Endothelial cell of umbilical vein (primary cell): ENCODE data around the gene SPEF1. TPM values are rescaled to one million over a fixed set of nuclear protein-coding genes. Genes with fewer than 3 reads are reported as not detected.

Experiments used
- BruUV-seq: library from RNA; stranded (reverse); fragments of 400-500 nt; replicated peaks from 2 replicates; lab custom pipeline; 2021; lab: Mats Ljungman, UMichigan
- CTCF ChIA-PET: fragments of 300-600, 350-600 bp; sonication (Branson Sonifier 250); formaldehyde crosslinking; loops from one replicate; lab custom pipeline; 2021; ENCODE audit warnings: antibody characterized with exemption, inconsistent platforms; lab: Charles Lee
- POLR2A ChIA-PET: fragments of 300-600, 350-600 bp; sonication (Branson Sonifier 250); formaldehyde crosslinking; loops from one replicate; lab custom pipeline; 2021; ENCODE audit warnings: antibody characterized with exemption, inconsistent platforms; lab: Charles Lee
- DNase-seq: peaks from one replicate; pipeline ENCODE4 v3.0.0-alpha.2; 2011; ENCODE audit warnings: low read depth, low spot score
- FAIRE-seq: peaks from 2 replicates; lab custom pipeline; 2011; peaks lifted over from hg19 to GRCh38; lab: Jason Lieb, UNC
- H2AFZ ChIP-seq: 2 replicates; pipeline ENCODE4 v1.6.0; 2012; ENCODE audit warnings: low read depth, low read length, control low read depth, inconsistent platforms
- H3K27ac ChIP-seq: 2 replicates; pipeline ENCODE4 v1.5.1; 2011; ENCODE audit warnings: low read depth, mild to moderate bottlenecking, control low read depth, low read length, moderate library complexity; ENCODE audit not compliant: insufficient read depth
- H3K27me3 ChIP-seq, 2 experiments: 2 replicates each; pipeline versions ENCODE4 v1.6.0 to v1.6.1; 2011; ENCODE audit warnings: low read length in 2 of 2, mixed read lengths in 1 of 2; ENCODE audit not compliant: control insufficient read depth in 2 of 2, insufficient read depth in 2 of 2
- H3K36me3 ChIP-seq, 2 experiments: 2 replicates in 1 of 2; 3 replicates in 1 of 2; pipeline ENCODE4 v1.5.1; 2011; ENCODE audit warnings: low read length in 2 of 2, mild to moderate bottlenecking in 1 of 2, moderate library complexity in 1 of 2; ENCODE audit not compliant: control insufficient read depth in 2 of 2, insufficient read depth in 2 of 2; ENCODE audit errors: extremely low read depth in 1 of 2
- H3K4me1 ChIP-seq: 3 replicates; pipeline ENCODE4 v1.5.1; 2011; ENCODE audit warnings: mild to moderate bottlenecking, low read length; ENCODE audit not compliant: control insufficient read depth, insufficient read depth; ENCODE audit errors: extremely low read depth
- H3K4me2 ChIP-seq: 2 replicates; pipeline ENCODE4 v1.6.1; 2011; ENCODE audit warnings: low read length, control low read depth, mixed read lengths; ENCODE audit not compliant: insufficient read depth
- H3K4me3 ChIP-seq, 3 experiments: fragments of 200-600 bp in 1 of 3; sonication (generic), shearing (Covaris generic) in 1 of 3; replicated peaks in 1 of 3; 2 replicates each; pipeline ENCODE4 v1.5.1; 2011 to 2016; ENCODE audit warnings: control low read depth in 3 of 3, low read length in 3 of 3, mild to moderate bottlenecking in 2 of 3, inconsistent platforms in 1 of 3, low read depth in 1 of 3, moderate library complexity in 1 of 3; ENCODE audit not compliant: insufficient read depth in 1 of 3
- H3K79me2 ChIP-seq: 2 replicates; pipeline ENCODE4 v1.6.0; 2012; ENCODE audit warnings: low read length, inconsistent platforms; ENCODE audit not compliant: control insufficient read depth, insufficient read depth
- H3K9ac ChIP-seq: replicated peaks from 2 replicates; pipeline ENCODE3; 2011; ENCODE audit warnings: low read length, control low read depth; ENCODE audit not compliant: insufficient read depth; ENCODE audit errors: extremely low read depth
- H3K9me1 ChIP-seq: replicated peaks from 3 replicates; pipeline ENCODE4 v1.6.0; 2011; ENCODE audit warnings: mild to moderate bottlenecking, low read length; ENCODE audit not compliant: control insufficient read depth, insufficient read depth; ENCODE audit errors: extremely low read depth
- H3K9me3 ChIP-seq: replicated peaks from 2 replicates; pipeline ENCODE4 v1.5.1; 2012; ENCODE audit warnings: low read length, inconsistent platforms; ENCODE audit not compliant: control insufficient read depth, insufficient read depth
- H4K20me1 ChIP-seq: replicated peaks from 2 replicates; pipeline ENCODE3; 2011; ENCODE audit warnings: mild to moderate bottlenecking, low read length; ENCODE audit not compliant: control insufficient read depth, insufficient read depth; ENCODE audit errors: extremely low read depth
- EZH2 ChIP-seq: IDR thresholded peaks from 2 replicates; pipeline ENCODE4 v1.6.1; 2012; ENCODE audit warnings: borderline replicate concordance, low read depth, mild to moderate bottlenecking, moderate library complexity, low read length, inconsistent platforms; ENCODE audit not compliant: severe bottlenecking
- FOS ChIP-seq: IDR thresholded peaks from 2 replicates; pipeline ENCODE4 v1.6.1; 2011; ENCODE audit warnings: mild to moderate bottlenecking, low read length, moderate library complexity, borderline replicate concordance; ENCODE audit not compliant: insufficient read depth
- GATA2 ChIP-seq: IDR thresholded peaks from 2 replicates; pipeline ENCODE4 v1.7.0; 2011; ENCODE audit warnings: low read depth, mild to moderate bottlenecking, moderate library complexity, mixed read lengths, low read length; ENCODE audit not compliant: insufficient read length, insufficient read depth
- JUN ChIP-seq: IDR thresholded peaks from 2 replicates; pipeline ENCODE4 v1.6.1; 2011; ENCODE audit warnings: borderline replicate concordance, low read depth; ENCODE audit not compliant: insufficient read length, insufficient read depth
- MYC ChIP-seq: IDR thresholded peaks from one replicate; pipeline ENCODE4 v1.6.1; 2011; ENCODE audit warnings: mild to moderate bottlenecking, low read depth, low read length
- POLR2A ChIP-seq: IDR thresholded peaks from 2 replicates; pipeline ENCODE4 v1.6.1; 2012; ENCODE audit warnings: low read depth, mild to moderate bottlenecking, control low read depth, low read length
- POLR2AphosphoS5 ChIP-seq: IDR thresholded peaks from 2 replicates; pipeline ENCODE4 v1.6.1; 2012; ENCODE audit warnings: low read depth, mild to moderate bottlenecking, control low read depth, low read length, moderate library complexity; ENCODE audit not compliant: insufficient read depth
- dilution Hi-C: fragments of 300-500 bp; cut with MboI; formaldehyde crosslinking; loops from one replicate; pipeline ENCODE4 v1.15.0; 2019; ENCODE audit warnings: low sequenced_read_pairs; ENCODE audit not compliant: extremely low pct_ligation_motif_present
- intact Hi-C: fragments of 100-400 bp; cut with micrococcal nuclease; formaldehyde crosslinking; loops from one replicate; pipeline ENCODE4 v1.10.0; 2022
- polyA plus RNA-seq, 4 experiments: library from polyadenylated mRNA; depleted of rRNA in 3 of 4; stranded (reverse) in 3 of 4; unstranded in 1 of 4; fragments of >200 nt; gene quantifications; 2 replicates each; pipeline versions ENCODE4 v1.2.1 to v1.2.3, GENCODE V29; 2011 to 2012; ENCODE audit warnings: missing spikeins in 1 of 4
- total RNA-seq: library from RNA; stranded (reverse); gene quantifications from 2 replicates; pipeline ENCODE4 v1.2.3, GENCODE V29; 2021
- TF ChIP-seq, protein P1 (sequence below): IDR thresholded peaks from 2 replicates; pipeline ENCODE4 v1.6.1; 2011; ENCODE audit not compliant: insufficient read depth, insufficient read length
- TF ChIP-seq, protein P2 (sequence below), 2 donors: IDR thresholded peaks; 1 replicate in 1 of 2; 2 replicates in 1 of 2; pipeline ENCODE4 v1.5.1; 2011; ENCODE audit warnings: low read length in 2 of 2, mild to moderate bottlenecking in 2 of 2, moderate library complexity in 2 of 2, control low read depth in 1 of 2, inconsistent platforms in 1 of 2, low read depth in 1 of 2; ENCODE audit not compliant: insufficient read depth in 1 of 2; ENCODE audit errors: extremely low read depth in 1 of 2

SPEF1 gene
- total and polyA plus RNA-seq, 2 donors (not counting 3 experiments of a cell fraction or from before 2014, with no cell fraction given), result 0.07 to 0.44 TPM

DNA sequence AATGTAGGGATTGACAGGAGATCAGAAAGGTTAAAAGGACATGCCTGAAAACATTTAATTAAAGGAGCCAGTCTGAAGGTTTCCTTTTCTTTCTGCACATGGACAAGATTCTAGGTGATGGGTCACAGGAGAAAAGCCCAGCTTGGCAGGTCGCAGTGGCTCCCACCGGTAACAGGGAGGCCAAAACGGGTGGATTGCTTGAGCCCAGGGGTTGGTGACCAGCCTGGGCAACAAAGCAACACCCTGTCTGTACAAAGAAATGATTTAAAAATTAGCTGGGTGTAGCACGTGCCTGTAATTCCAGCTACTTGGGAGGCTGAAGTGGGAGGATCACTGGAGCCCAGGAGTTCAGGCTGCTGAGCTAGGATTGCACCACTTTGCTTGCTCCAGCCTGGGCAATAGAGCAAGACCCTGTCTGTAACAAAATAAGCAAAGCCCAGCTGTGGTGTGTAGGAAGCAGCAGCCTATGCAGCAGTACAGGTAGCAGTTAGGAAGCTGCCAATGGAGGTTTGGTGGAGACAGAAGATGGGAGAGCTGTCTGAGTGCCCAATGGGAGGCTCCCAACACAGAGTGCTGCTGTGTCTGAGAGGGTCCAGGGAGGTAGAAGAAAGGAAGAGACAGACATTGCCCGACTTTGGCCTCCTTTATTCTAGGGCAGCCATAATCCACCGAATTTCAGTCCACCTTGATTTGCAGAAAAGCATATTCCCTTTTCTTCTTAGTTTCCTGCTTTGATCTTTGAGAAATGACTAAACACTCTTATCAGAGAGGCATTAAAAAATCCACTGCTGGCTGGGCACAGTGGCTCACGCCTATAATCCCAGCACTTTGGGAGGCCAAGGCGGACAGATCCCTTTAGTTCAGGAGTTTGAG, 32.0 kb upstream of the SPEF1 start:
- Histone ChIP-seq H3K27ac (no peak overlapping the region), H3K9ac (no peak overlapping the region), H2AFZ (no peak overlapping the region), H3K36me3 (no peaks in the 10 kb centered on the region), H3K4me1 (peaks cover 15% of the 10 kb centered on the region), H3K27me3 (no peaks in the 10 kb centered on the region), H4K20me1 (no peaks in the 10 kb centered on the region), H3K79me2 (no peaks in the 10 kb centered on the region), H3K4me2 (no peak overlapping the region), H3K9me3 (no peaks in the 10 kb centered on the region), H3K9me1 (no peaks in the 10 kb centered on the region), H3K4me3 (no peak overlapping the region)
- CTCF ChIA-PET, result interaction anchor here (0.6 to 2.8 kb wide), 6 partner anchors 13 to 28 kb away, joined by 3 to 12 read pairs (median 4); partner anchors contain the start of genes CDC25B and CENPB
- TF ChIP-seq, protein P1, sequence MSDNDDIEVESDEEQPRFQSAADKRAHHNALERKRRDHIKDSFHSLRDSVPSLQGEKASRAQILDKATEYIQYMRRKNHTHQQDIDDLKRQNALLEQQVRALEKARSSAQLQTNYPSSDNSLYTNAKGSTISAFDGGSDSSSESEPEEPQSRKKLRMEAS, result no peak
- TF ChIP-seq, protein P2, sequence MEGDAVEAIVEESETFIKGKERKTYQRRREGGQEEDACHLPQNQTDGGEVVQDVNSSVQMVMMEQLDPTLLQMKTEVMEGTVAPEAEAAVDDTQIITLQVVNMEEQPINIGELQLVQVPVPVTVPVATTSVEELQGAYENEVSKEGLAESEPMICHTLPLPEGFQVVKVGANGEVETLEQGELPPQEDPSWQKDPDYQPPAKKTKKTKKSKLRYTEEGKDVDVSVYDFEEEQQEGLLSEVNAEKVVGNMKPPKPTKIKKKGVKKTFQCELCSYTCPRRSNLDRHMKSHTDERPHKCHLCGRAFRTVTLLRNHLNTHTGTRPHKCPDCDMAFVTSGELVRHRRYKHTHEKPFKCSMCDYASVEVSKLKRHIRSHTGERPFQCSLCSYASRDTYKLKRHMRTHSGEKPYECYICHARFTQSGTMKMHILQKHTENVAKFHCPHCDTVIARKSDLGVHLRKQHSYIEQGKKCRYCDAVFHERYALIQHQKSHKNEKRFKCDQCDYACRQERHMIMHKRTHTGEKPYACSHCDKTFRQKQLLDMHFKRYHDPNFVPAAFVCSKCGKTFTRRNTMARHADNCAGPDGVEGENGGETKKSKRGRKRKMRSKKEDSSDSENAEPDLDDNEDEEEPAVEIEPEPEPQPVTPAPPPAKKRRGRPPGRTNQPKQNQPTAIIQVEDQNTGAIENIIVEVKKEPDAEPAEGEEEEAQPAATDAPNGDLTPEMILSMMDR (IDR thresholded peaks at IDR 0.05; ENCODE audit: extremely low read depth in 1 of 2, insufficient read depth in 1 of 2, low read depth in 1 of 2, low read length in 2 of 2), result no peak
- TF ChIP-seq POLR2A (no peak), GATA2 (no peak), EZH2 (no peak), FOS (no peak), POLR2AphosphoS5 (no peak), MYC (no peak), JUN (no peak)
- POLR2A ChIA-PET, result interaction anchor here (0.6 kb wide), 1 partner anchor 88 kb away, joined by 5 read pairs; no protein-coding TSS in a partner anchor
- no TSS peak for BruUV-seq
- intact Hi-C loops, result no loop called here
- dilution Hi-C loops, result no loop called here
- no peak for DNase-seq
- FAIRE-seq, result no peak
